Measurements from ENCODE around the gene PHPT1.

The PHPT1 gene

DNA sequence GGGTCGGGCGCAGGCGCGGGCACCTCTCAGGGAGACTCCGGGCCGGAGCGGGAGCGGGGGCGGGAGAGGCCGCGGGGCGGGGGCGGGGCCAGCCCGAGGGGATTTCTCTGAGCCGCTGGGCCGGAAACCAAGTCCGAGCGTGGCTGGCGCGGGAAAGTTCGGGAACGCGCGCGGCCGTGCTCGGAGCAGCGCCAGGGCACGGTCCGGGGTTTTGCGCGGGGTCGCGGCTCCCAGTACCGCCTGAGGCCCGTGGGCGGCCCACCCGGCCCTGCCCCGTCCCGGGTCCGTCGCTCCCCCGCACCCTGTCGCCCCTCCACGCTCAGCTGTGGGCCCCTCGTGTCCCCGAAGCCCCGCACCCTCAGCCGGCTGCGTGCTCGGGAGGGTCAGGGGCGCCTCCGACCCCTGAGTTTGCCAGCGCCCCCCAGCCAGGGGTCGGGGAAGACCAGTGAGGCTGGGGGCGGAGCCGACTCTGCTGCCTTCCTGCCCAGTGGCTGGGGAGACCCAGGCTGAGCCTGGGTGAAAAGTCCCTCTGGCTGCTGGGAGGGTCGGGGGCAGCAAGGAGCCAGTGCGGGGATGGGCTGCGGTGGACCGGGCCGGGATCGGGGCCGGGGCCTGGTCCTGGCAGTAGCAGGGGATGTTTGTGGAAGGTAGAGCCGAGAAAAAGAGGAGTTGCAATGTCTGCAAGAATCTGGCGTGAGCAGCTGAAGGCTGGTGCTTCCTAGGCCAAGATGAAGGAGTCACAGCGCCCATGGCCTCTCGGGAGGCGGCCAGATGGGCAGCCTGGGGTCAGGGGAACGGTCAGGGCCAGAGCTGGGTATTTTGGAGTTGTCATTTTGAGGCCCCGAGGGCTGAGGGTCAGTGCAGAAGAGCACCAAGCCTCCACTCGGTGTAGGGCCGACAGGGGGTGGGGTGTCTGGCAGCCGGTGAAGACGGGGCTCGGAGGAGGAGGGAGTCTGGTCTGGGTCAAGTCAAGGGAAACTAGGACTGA is 37.7 kb downstream of the PHPT1 start:
- no peak for DNase-seq (ENCODE audit: low spot score)

DNA sequence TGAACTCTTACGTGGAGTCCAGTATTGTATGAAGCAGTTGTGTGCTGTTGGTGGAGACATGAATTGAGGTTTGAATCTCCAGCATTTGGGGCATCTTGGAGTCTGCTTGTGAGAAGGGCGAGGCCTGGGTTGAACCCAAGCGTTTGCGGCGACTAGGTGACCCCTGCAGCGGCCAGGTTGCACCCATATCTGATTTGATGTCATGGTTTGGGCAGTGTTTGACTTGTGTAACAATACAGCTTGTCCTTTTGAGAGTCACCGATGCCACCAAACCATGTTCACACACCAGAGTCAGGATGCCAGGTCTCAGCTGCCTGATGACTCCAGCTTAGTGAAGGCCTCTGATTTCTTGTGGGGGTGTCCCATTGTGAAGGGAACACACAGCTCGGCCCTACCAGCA is 39.2 kb downstream of the PHPT1 start:
- DNase-seq (ENCODE audit: low spot score) = no peak

DNA sequence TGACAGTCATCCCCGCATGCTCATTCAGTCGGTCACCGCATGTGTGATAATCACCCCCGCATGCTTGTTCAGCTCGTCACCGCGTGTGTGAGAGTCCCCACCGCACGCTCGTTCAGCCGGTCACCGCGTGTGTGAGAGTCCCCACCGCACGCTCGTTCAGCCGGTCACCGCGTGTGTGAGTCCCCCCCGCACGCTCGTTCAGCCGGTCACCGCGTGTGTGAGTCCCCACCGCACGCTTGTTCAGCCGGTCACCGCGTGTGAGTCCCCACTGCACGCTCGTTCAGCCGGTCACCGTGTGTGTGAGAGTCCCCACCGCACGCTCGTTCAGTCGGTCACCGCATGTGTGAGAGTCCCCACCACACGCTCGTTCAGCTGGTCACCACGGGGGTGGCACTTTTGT is 40.6 kb downstream of the PHPT1 start:
- no peak for DNase-seq (ENCODE audit: low spot score)

DNA sequence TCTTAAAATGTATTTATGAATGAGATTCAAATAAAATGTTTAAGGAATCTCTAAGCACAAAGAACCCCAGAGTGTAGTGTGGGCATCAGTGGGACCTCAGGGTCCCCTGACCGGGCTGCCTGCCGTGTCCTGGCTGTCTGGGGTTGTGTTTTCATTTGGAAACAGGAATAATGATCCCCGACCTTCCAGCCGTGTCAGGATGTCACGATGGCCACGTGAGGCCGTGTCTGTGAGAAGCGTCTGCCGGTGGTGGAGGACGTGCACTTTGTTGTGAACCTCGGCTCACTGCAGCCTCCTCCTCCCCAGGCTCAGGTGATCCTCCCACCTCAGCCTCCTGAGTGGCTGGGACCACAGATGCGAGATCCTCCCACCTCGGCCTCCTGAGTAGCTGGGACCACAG is 41.5 kb downstream of the PHPT1 start:
- no peak for DNase-seq (ENCODE audit: low spot score)

DNA sequence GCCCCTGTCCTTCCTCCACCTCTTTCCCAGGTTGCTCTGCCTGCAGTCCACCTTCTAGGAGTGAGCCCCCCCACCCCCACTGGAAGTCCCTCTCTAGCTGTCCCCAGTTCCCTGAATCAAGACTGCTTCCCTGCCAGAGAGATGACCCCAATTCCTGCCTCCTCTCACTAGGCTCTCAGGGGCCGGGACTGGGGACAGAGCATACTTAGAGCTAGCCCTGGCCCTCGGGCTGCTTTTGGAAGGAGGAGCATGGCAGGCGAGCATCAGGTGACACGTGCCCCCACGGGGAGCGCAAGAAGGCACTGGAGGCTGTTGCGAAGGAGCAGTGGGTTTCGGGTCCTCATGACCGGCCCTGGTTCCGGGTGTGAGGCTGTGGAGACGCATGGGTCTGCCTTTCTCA is 46.8 kb downstream of the PHPT1 start:
- no peak for DNase-seq (ENCODE audit: low spot score)

DNA sequence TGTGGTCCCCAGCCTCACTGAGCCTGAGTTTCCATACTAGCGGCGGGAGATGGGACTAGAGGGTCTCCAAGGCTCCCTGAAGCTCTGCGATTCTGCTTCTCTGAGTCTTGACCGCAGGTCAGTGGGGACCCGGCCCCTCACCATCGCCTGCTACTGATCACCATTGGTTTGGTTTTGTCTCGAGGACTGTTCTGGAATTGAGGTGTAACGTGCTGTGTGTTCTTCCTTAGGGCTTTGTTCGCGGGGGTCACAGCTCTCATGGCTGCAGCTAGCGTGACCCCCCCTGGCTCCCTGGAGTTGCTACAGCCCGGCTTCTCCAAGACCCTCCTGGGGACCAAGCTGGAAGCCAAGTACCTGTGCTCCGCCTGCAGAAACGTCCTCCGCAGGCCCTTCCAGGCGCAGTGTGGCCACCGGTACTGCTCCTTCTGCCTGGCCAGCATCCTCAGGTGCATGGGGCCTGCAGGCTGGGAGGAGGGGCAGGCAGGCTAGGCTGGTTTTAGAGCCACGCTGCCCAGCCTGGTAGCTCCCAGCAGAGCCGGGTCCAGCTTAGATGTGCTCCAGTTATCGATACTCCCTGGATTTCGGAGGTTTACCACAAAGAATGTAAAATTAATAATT is 49.4 kb downstream of the PHPT1 start:
- DNase-seq (ENCODE audit: low spot score) = no peak

DNA sequence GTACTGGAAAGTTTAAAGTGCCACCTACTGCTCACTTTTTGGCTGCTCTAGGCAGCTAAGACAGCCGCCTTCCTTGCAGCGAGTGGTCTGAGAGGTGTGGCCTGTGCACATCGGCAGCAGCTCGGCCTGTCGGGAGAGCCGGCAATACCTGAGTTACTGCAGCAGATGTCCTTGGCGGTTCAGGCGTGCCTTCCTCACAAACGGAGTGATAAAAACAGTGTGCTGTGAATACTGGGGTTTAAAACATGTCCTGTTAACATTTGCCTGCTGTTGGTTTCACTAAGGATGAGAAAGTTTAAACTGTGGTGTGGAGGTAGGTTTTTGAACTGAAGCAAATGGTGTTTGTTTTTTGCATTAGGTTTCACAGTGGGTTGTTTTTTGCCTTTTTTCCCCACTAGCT is 50.0 kb downstream of the PHPT1 start:
- no peak for DNase-seq (ENCODE audit: low spot score)

DNA sequence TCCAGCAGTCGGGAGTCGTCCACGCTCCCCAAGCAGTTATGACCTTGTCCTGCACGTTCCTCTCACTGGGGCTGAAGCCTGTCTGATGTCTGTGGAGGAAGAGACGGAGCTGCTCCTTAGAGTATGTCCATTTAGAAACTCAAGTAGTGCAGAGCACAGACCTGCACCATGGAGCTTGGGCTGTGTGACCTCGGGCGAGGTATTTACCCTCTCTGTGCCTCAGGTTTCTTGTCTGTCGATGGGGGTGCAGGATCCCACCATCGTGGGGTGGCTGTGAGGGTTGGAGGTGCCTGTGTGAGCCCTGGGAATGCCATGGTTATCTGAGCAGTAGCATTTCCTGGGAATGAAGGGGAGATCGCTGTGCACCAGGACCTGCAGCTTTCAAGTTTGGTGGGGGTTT is 51.3 kb downstream of the PHPT1 start:
- no peak for DNase-seq (ENCODE audit: low spot score)
